Keratinocyte (primary cell): ENCODE measurements around the gene ASAP3. TPM values are rescaled to one million over a fixed set of nuclear protein-coding genes. Genes with fewer than 3 reads are reported as not detected.
A peak's percentile ranks its signal among the peaks of the same experiment; 100 is the strongest.

Experiments used
- DNase-seq: peaks from one replicate; pipeline ENCODE4 v3.0.0-alpha.2; 2011; ENCODE audit warnings: low read depth, missing footprints, low spot score
- FAIRE-seq: peaks from 2 replicates; lab custom pipeline; 2011; peaks lifted over from hg19 to GRCh38; lab: Jason Lieb, UNC
- H2AFZ ChIP-seq: 2 replicates; pipeline ENCODE4 v1.6.0; 2012; ENCODE audit warnings: low read length, control low read depth, inconsistent platforms; ENCODE audit not compliant: control insufficient read depth
- H3K27ac ChIP-seq: 2 replicates; pipeline ENCODE4 v1.5.1; 2011; ENCODE audit warnings: low read length; ENCODE audit not compliant: control insufficient read depth, insufficient read depth
- H3K27me3 ChIP-seq: 3 replicates; pipeline ENCODE4 v1.6.0; 2011; ENCODE audit warnings: low read length; ENCODE audit not compliant: control insufficient read depth, insufficient read depth; ENCODE audit errors: extremely low read depth
- H3K36me3 ChIP-seq, 2 experiments: 2 replicates in 1 of 2; 3 replicates in 1 of 2; pipeline ENCODE4 v1.5.1; 2011; ENCODE audit warnings: low read length in 2 of 2, mild to moderate bottlenecking in 1 of 2; ENCODE audit not compliant: control insufficient read depth in 2 of 2, insufficient read depth in 2 of 2; ENCODE audit errors: extremely low read depth in 1 of 2
- H3K4me1 ChIP-seq: 3 replicates; pipeline ENCODE4 v1.5.1; 2011; ENCODE audit warnings: low read length; ENCODE audit not compliant: control insufficient read depth, insufficient read depth; ENCODE audit errors: extremely low read depth
- H3K4me2 ChIP-seq: 3 replicates; pipeline ENCODE4 v1.6.0; 2011; ENCODE audit warnings: low read depth, low read length; ENCODE audit not compliant: control insufficient read depth, insufficient read depth; ENCODE audit errors: extremely low read depth
- H3K4me3 ChIP-seq, 3 experiments: fragments of 200-600 bp in 1 of 3; sonication (generic) in 1 of 3; 2 replicates in 2 of 3; 3 replicates in 1 of 3; pipeline ENCODE4 v1.5.1; 2011 to 2016; ENCODE audit warnings: low read length in 3 of 3, mild to moderate bottlenecking in 3 of 3, control low read depth in 2 of 3, inconsistent platforms in 1 of 3, low read depth in 1 of 3, mixed read lengths in 1 of 3, mixed run types in 1 of 3, moderate library complexity in 1 of 3; ENCODE audit not compliant: control insufficient read depth in 2 of 3, insufficient read depth in 2 of 3; ENCODE audit errors: extremely low read depth in 1 of 3
- H3K79me2 ChIP-seq: 2 replicates; pipeline ENCODE4 v1.6.0; 2012; ENCODE audit warnings: low read length; ENCODE audit not compliant: control insufficient read depth, insufficient read depth
- H3K9ac ChIP-seq: 3 replicates; pipeline ENCODE4 v1.6.0; 2011; ENCODE audit warnings: low read length; ENCODE audit not compliant: control insufficient read depth, insufficient read depth; ENCODE audit errors: extremely low read depth
- H3K9me1 ChIP-seq: 3 replicates; pipeline ENCODE4 v1.6.0; 2011; ENCODE audit warnings: low read length; ENCODE audit not compliant: control insufficient read depth, insufficient read depth; ENCODE audit errors: extremely low read depth
- H3K9me3 ChIP-seq: 2 replicates; pipeline ENCODE4 v1.5.1; 2012; ENCODE audit warnings: low read depth, low read length; ENCODE audit not compliant: control insufficient read depth
- H4K20me1 ChIP-seq: 3 replicates; pipeline ENCODE4 v1.6.0; 2011; ENCODE audit warnings: low read length; ENCODE audit not compliant: control insufficient read depth, insufficient read depth; ENCODE audit errors: extremely low read depth
- CTCF ChIP-seq, 3 experiments: IDR thresholded peaks in 1 of 3; conservative IDR thresholded peaks in 1 of 3; optimal IDR thresholded peaks in 1 of 3; 2 replicates in 2 of 3; 3 replicates in 1 of 3; pipeline versions ENCODE3 to v1.5.1; 2011; ENCODE audit warnings: low read length in 3 of 3, mild to moderate bottlenecking in 3 of 3, moderate library complexity in 2 of 3, control low read depth in 1 of 3, inconsistent platforms in 1 of 3; ENCODE audit not compliant: insufficient read depth in 2 of 3; ENCODE audit errors: extremely low read depth in 1 of 3
- EZH2 ChIP-seq: IDR thresholded peaks from one replicate; pipeline ENCODE4 v1.6.1; 2012; ENCODE audit warnings: inconsistent platforms, mild to moderate bottlenecking, low read length, moderate library complexity
- dilution Hi-C: fragments of 300-500 bp; cut with MboI; formaldehyde crosslinking; loops from one replicate; pipeline ENCODE4 v1.7.0; 2020; ENCODE audit warnings: low sequenced_read_pairs; ENCODE audit not compliant: extremely low pct_ligation_motif_present
- polyA plus RNA-seq, 5 experiments: library from polyadenylated mRNA; depleted of rRNA in 3 of 5; stranded (reverse) in 3 of 5; stranded (forward) in 1 of 5; unstranded in 1 of 5; fragments of >200 nt; gene quantifications; 1 replicate in 1 of 5; 2 replicates in 3 of 5; 3 replicates in 1 of 5; pipeline versions ENCODE4 v1.2.1 to v1.2.3, GENCODE V29; 2011 to 2012; ENCODE audit warnings: missing spikeins in 2 of 5, low read depth in 1 of 5, low replicate concordance in 1 of 5

ASAP3 gene
- polyA plus RNA-seq, 1 donor (not counting 4 experiments of a cell fraction or from before 2014, with no cell fraction given) = 11.4 TPM

- H3K4me1 ChIP-seq = peaks cover 36% of the 10 kb centered on the region
- dilution Hi-C loops = no loop called here
- TF ChIP-seq EZH2 = peak; percentile 72
- no peak for TF ChIP-seq CTCF (optimal IDR thresholded peaks at IDR 0.05 in 1 of 3, IDR thresholded peaks at IDR 0.05 in 1 of 3, conservative IDR thresholded peaks at IDR 0.05 in 1 of 3; ENCODE audit: extremely low read depth in 1 of 3, insufficient read depth in 2 of 3, low read length in 3 of 3)
- no peak overlapping the region for H3K9ac ChIP-seq
- H3K79me2 ChIP-seq = no peaks in the 10 kb centered on the region
- H3K27ac ChIP-seq = no peak overlapping the region
- peak overlapping the region; percentile 83 for H3K4me2 ChIP-seq
- peaks cover 15% of the 10 kb centered on the region for H3K27me3 ChIP-seq
- H3K9me1 ChIP-seq = peaks cover 2% of the 10 kb centered on the region
- FAIRE-seq (no peak), DNase-seq (no peak)
- H3K36me3 ChIP-seq = no peaks in the 10 kb centered on the region
- no peak overlapping the region for H2AFZ ChIP-seq
- no peaks in the 10 kb centered on the region for H3K9me3 ChIP-seq
- H3K4me3 ChIP-seq = peak overlapping the region; percentile 18 to 53 (median 34)
- H4K20me1 ChIP-seq = no peaks in the 10 kb centered on the region
Observed at GRCh38 chr1:23530087-23530746, 46.2 kb upstream of the ASAP3 start.

- Histone ChIP-seq H3K4me3 (no peak overlapping the region), H3K79me2 (no peaks in the 10 kb centered on the region), H3K9me1 (peaks cover 2% of the 10 kb centered on the region), H3K9me3 (no peaks in the 10 kb centered on the region), H3K9ac (no peak overlapping the region), H2AFZ (no peak overlapping the region), H3K36me3 (no peaks in the 10 kb centered on the region), H3K27ac (no peak overlapping the region), H4K20me1 (no peaks in the 10 kb centered on the region), H3K4me1 (peaks cover 32% of the 10 kb centered on the region), H3K27me3 (peaks cover 15% of the 10 kb centered on the region), H3K4me2 (peak overlapping the region; percentile 83)
- TF ChIP-seq CTCF (optimal IDR thresholded peaks at IDR 0.05 in 1 of 3, IDR thresholded peaks at IDR 0.05 in 1 of 3, conservative IDR thresholded peaks at IDR 0.05 in 1 of 3; ENCODE audit: extremely low read depth in 1 of 3, insufficient read depth in 2 of 3, low read length in 3 of 3) (no peak), EZH2 (no peak)
- DNase-seq (no peak), FAIRE-seq (no peak)
- dilution Hi-C loops = no loop called here
Observed at GRCh38 chr1:23529146-23530086, 45.4 kb upstream of the ASAP3 start.
